Parathyroid adenoma (tissue), 2 donors: Measurements from ENCODE around the gene GPR17.

Experiments used
- H2AFZ ChIP-seq: fragments of 300-600 bp; sonication (generic); one replicate; pipeline ENCODE4 v1.7.0; 2017; ENCODE audit warnings: antibody characterized with exemption, mild to moderate bottlenecking
- H3K27ac ChIP-seq: fragments of 300-600 bp; sonication (generic); one replicate; pipeline ENCODE4 v1.7.0; 2017
- H3K27me3 ChIP-seq: fragments of 300-600 bp; sonication (generic); one replicate; pipeline ENCODE4 v1.7.0; 2017; ENCODE audit warnings: low read length; ENCODE audit not compliant: control insufficient read depth, insufficient read depth
- H3K36me3 ChIP-seq: fragments of 300-600 bp; sonication (generic); one replicate; pipeline ENCODE4 v1.7.0; 2017; ENCODE audit warnings: low read length; ENCODE audit not compliant: control insufficient read depth, insufficient read depth
- H3K4me1 ChIP-seq: fragments of 300-600 bp; sonication (generic); one replicate; pipeline ENCODE4 v1.7.0; 2017; ENCODE audit warnings: control low read depth
- H3K4me2 ChIP-seq: fragments of 300-600 bp; sonication (generic); one replicate; pipeline ENCODE4 v1.7.0; 2017; ENCODE audit warnings: low read length
- H3K4me3 ChIP-seq: fragments of 300-600 bp; sonication (generic); one replicate; pipeline ENCODE4 v1.7.0; 2017; ENCODE audit warnings: low read depth, low read length
- H3K79me2 ChIP-seq: fragments of 300-600 bp; sonication (generic); one replicate; pipeline ENCODE4 v1.7.0; 2017; ENCODE audit warnings: control low read depth
- H3K9ac ChIP-seq: fragments of 300-600 bp; sonication (generic); one replicate; pipeline ENCODE4 v1.7.0; 2017; ENCODE audit warnings: mild to moderate bottlenecking
- H3K9me3 ChIP-seq: fragments of 300-600 bp; sonication (generic); one replicate; pipeline ENCODE4 v1.7.0; 2017; ENCODE audit warnings: low read length; ENCODE audit not compliant: control insufficient read depth
- CTCF ChIP-seq: fragments of 300-600 bp; sonication (generic); IDR thresholded peaks from one replicate; pipeline ENCODE4 v1.7.0; 2017; ENCODE audit warnings: antibody characterized with exemption, mild to moderate bottlenecking
- donor health status: primary hyperparathyroidism.

Gene GPR17

GRCh38 chr2:127631997-127632581 is 13.9 kb upstream of the GPR17 start:
- no peak for TF ChIP-seq CTCF
- H3K27ac ChIP-seq: no peak overlapping the region
- no peak overlapping the region for H3K9ac ChIP-seq
- H3K4me1 ChIP-seq: no peaks in the 10 kb centered on the region
- H3K4me3 ChIP-seq: no peak overlapping the region
- no peaks in the 10 kb centered on the region for H3K36me3 ChIP-seq
- H2AFZ ChIP-seq: no peak overlapping the region
- no peaks in the 10 kb centered on the region for H3K27me3 ChIP-seq
- no peak overlapping the region for H3K4me2 ChIP-seq
- H3K79me2 ChIP-seq: no peaks in the 10 kb centered on the region
- H3K9me3 ChIP-seq: no peaks in the 10 kb centered on the region

- Histone ChIP-seq H2AFZ (no peak overlapping the region), H3K36me3 (no peaks in the 10 kb centered on the region), H3K27ac (no peak overlapping the region), H3K9me3 (no peaks in the 10 kb centered on the region), H3K4me2 (no peak overlapping the region), H3K4me1 (no peaks in the 10 kb centered on the region), H3K4me3 (no peak overlapping the region), H3K79me2 (no peaks in the 10 kb centered on the region), H3K9ac (no peak overlapping the region), H3K27me3 (no peaks in the 10 kb centered on the region)
- TF ChIP-seq CTCF: no peak
Observed at GRCh38 chr2:127632592-127633489, 13.1 kb upstream of the GPR17 start.

GRCh38 chr2:127633556-127634065 is 12.3 kb upstream of the GPR17 start:
- Histone ChIP-seq H3K4me2 (no peak overlapping the region), H3K27me3 (no peaks in the 10 kb centered on the region), H3K79me2 (no peaks in the 10 kb centered on the region), H3K27ac (no peak overlapping the region), H3K36me3 (no peaks in the 10 kb centered on the region), H2AFZ (no peak overlapping the region), H3K9ac (no peak overlapping the region), H3K9me3 (no peaks in the 10 kb centered on the region), H3K4me3 (no peak overlapping the region), H3K4me1 (no peaks in the 10 kb centered on the region)
- no peak for TF ChIP-seq CTCF

GRCh38 chr2:127634066-127634617 is 11.8 kb upstream of the GPR17 start:
- Histone ChIP-seq H3K79me2 (no peaks in the 10 kb centered on the region), H3K36me3 (no peaks in the 10 kb centered on the region), H3K27me3 (no peaks in the 10 kb centered on the region), H3K4me3 (no peak overlapping the region), H3K4me1 (no peaks in the 10 kb centered on the region), H2AFZ (no peak overlapping the region), H3K9me3 (no peaks in the 10 kb centered on the region), H3K9ac (no peak overlapping the region), H3K4me2 (no peak overlapping the region), H3K27ac (no peak overlapping the region)
- no peak for TF ChIP-seq CTCF
